ENCODE measurements around the gene KRT77. TPM values are rescaled to one million over a fixed set of nuclear protein-coding genes. Genes with fewer than 3 reads are reported as not detected.
"Not testable (repeated sequence)": the region's sequence is repeated elsewhere in the genome, so short reads cannot be mapped to it uniquely, and the experiment has no call there.

Gene KRT77
- total and polyA plus RNA-seq, 8 donors: 0.03 TPM; not detected in 7

DNA sequence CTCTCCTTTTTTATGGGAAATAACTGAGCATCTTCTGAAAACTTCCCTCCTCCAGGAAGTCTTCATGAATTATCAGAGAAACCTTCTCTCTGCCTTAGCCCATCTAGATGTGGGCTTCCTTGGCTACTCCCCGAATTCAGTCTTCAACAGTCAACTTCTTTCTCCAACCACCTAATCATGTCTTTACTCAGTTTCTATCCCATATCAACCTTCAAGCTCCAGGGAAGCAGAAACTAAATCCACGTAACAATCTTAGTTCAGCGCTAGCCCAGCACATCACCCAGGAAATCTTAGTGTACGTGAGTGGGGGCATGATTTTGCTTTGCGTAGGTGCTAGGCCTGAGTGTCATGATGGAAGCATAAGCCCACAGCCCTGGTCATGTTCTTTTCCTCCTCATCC, 12.7 kb upstream of the KRT77 start:
- Histone ChIP-seq H3K4me3 (no peak overlapping the region), H3K9me3 (no peaks in the 10 kb centered on the region), H3K27ac (no peak overlapping the region), H3K27me3 (peaks cover 11 to 64% (median 33%) of the 10 kb centered on the region in 3 donors), H3K36me3 (no peaks in the 10 kb centered on the region), H3K4me1 (peaks cover 6 to 14% (median 9%) of the 10 kb centered on the region in 4 donors)
- no peak for DNase-seq
- no peak for TF ChIP-seq EP300 (IDR thresholded peaks at IDR 0.05)
- TF ChIP-seq, protein P1, sequence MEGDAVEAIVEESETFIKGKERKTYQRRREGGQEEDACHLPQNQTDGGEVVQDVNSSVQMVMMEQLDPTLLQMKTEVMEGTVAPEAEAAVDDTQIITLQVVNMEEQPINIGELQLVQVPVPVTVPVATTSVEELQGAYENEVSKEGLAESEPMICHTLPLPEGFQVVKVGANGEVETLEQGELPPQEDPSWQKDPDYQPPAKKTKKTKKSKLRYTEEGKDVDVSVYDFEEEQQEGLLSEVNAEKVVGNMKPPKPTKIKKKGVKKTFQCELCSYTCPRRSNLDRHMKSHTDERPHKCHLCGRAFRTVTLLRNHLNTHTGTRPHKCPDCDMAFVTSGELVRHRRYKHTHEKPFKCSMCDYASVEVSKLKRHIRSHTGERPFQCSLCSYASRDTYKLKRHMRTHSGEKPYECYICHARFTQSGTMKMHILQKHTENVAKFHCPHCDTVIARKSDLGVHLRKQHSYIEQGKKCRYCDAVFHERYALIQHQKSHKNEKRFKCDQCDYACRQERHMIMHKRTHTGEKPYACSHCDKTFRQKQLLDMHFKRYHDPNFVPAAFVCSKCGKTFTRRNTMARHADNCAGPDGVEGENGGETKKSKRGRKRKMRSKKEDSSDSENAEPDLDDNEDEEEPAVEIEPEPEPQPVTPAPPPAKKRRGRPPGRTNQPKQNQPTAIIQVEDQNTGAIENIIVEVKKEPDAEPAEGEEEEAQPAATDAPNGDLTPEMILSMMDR (IDR thresholded peaks at IDR 0.05): no peak
- no peak for TF ChIP-seq POLR2A (IDR thresholded peaks at IDR 0.05)
- TF ChIP-seq POLR2AphosphoS5 (IDR thresholded peaks at IDR 0.05): no peak
- 89 to 95% (median 94%) methylated on average over 5 of the region's 5 CpGs for WGBS, 5 donors
- intact Hi-C loops (cut with DNase I; ENCODE audit: low total_unique reads): no loop called here

DNA sequence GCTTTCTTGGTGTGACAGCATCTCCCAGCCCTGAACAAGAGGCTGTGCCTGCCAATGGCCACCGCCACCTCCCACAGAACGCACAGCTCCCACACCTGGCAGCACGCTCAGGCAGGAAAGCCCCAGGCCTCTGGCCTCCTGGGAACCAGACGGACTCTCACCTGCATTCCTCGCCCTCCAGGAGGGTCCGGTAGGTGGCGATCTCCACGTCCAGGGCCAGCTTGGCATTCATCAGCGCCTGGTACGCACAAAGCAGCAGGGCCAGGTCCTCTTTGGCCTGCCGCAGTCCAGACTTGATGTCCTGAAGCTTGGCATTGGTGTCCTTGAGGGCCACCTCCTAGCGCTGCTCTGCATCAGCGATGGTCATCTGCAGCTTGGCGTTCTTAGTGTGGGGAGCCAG, 12.1 kb upstream of the KRT77 start:
- Histone ChIP-seq H3K9me3 (no peaks in the 10 kb centered on the region), H3K36me3 (no peaks in the 10 kb centered on the region), H3K27ac (no peak overlapping the region), H3K27me3 (peaks cover 11 to 64% (median 33%) of the 10 kb centered on the region in 3 donors), H3K4me1 (peaks cover 6 to 14% (median 9%) of the 10 kb centered on the region in 4 donors), H3K4me3 (no peak overlapping the region)
- TF ChIP-seq POLR2AphosphoS5 (IDR thresholded peaks at IDR 0.05) (no peak), EP300 (IDR thresholded peaks at IDR 0.05) (no peak), POLR2A (IDR thresholded peaks at IDR 0.05) (no peak)
- TF ChIP-seq, protein P1 (IDR thresholded peaks at IDR 0.05): no peak
- peak; percentile 29 to 41 for DNase-seq
- intact Hi-C loops (cut with DNase I; ENCODE audit: low total_unique reads): no loop called here
- WGBS, 5 donors: 55 to 79% (median 61%) methylated on average over 11 to 14 of the region's 14 CpGs

GRCh38 chr12:52714887-52715281, 11.6 kb upstream of the KRT77 start:
- intact Hi-C loops (cut with DNase I; ENCODE audit: low total_unique reads): no loop called here
- peaks cover 11 to 64% (median 33%) of the 10 kb centered on the region in 3 donors for H3K27me3 ChIP-seq
- H3K4me1 ChIP-seq: peaks cover 6 to 14% (median 9%) of the 10 kb centered on the region in 4 donors
- H3K9me3 ChIP-seq: no peaks in the 10 kb centered on the region
- DNase-seq: no peak
- no peak overlapping the region for H3K4me3 ChIP-seq
- WGBS, 5 donors: 61 to 69% (median 64%) methylated on average over 4 of the region's 4 CpGs
- no peak for TF ChIP-seq POLR2A (IDR thresholded peaks at IDR 0.05)
- no peak for TF ChIP-seq EP300 (IDR thresholded peaks at IDR 0.05)
- TF ChIP-seq POLR2AphosphoS5 (IDR thresholded peaks at IDR 0.05): no peak
- TF ChIP-seq, protein P1 (IDR thresholded peaks at IDR 0.05): no peak
- no peak overlapping the region for H3K27ac ChIP-seq
- no peaks in the 10 kb centered on the region for H3K36me3 ChIP-seq

GRCh38 chr12:52713960-52714886, 10.9 kb upstream of the KRT77 start:
- Histone ChIP-seq H3K27me3 (peaks cover 11 to 69% (median 33%) of the 10 kb centered on the region in 3 donors), H3K4me1 (peaks cover 6 to 14% (median 9%) of the 10 kb centered on the region in 4 donors), H3K4me3 (peak overlapping the region in 3 of 4 donors; percentile 11 to 31 (median 28)), H3K36me3 (no peaks in the 10 kb centered on the region), H3K27ac (no peak overlapping the region), H3K9me3 (no peaks in the 10 kb centered on the region)
- peak in 1 of 2 donors; percentile 26 for DNase-seq
- intact Hi-C loops (cut with DNase I; ENCODE audit: low total_unique reads): no loop called here
- TF ChIP-seq EP300 (IDR thresholded peaks at IDR 0.05) (no peak), POLR2A (IDR thresholded peaks at IDR 0.05) (no peak), POLR2AphosphoS5 (IDR thresholded peaks at IDR 0.05) (no peak)
- TF ChIP-seq, protein P1 (IDR thresholded peaks at IDR 0.05): no peak
- WGBS, 5 donors: 6 to 11% (median 7%) methylated on average over 31 to 72 of the region's 72 CpGs

DNA sequence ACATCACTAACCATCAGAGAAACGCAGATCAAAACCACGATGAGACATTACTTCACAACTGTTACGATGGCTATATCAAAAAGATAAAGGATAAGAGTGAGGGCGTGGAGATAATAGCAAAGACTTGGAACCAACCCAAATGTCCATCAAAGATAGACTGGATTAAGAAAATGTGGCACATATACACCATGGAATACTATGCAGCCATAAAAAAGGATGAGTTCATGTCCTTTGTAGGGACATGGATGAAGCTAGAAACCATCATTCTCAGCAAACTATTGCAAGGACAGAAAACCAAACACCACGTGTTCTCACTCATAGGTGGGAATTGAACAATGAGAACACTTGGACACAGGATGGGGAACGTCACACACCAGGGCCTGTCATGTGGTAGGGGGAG, 8.8 kb upstream of the KRT77 start:
- H3K27me3 ChIP-seq: peaks cover 11 to 62% (median 36%) of the 10 kb centered on the region in 3 donors
- 75 to 83% (median 82%) methylated on average over 6 of the region's 6 CpGs for WGBS, 5 donors

More for the DNA sequence above, 8.8 kb upstream of the KRT77 start:
- DNase-seq; H3K36me3 ChIP-seq; intact Hi-C loops (cut with DNase I; ENCODE audit: low total_unique reads); H3K27ac ChIP-seq; H3K4me3 ChIP-seq; H3K9me3 ChIP-seq: not testable (repeated sequence)
- peaks cover 6 to 14% (median 9%) of the 10 kb centered on the region in 4 donors for H3K4me1 ChIP-seq

Data from stomach (tissue), 9 donors.